Parathyroid adenoma (tissue), 2 donors: ENCODE measurements around the gene RPL13A.

ENCODE experiments used
- H2AFZ ChIP-seq: fragments of 300-600 bp; sonication (generic); one replicate; pipeline ENCODE4 v1.7.0; 2017; ENCODE audit warnings: antibody characterized with exemption, mild to moderate bottlenecking
- H3K27ac ChIP-seq: fragments of 300-600 bp; sonication (generic); one replicate; pipeline ENCODE4 v1.7.0; 2017
- H3K27me3 ChIP-seq: fragments of 300-600 bp; sonication (generic); one replicate; pipeline ENCODE4 v1.7.0; 2017; ENCODE audit warnings: low read length; ENCODE audit not compliant: control insufficient read depth, insufficient read depth
- H3K36me3 ChIP-seq: fragments of 300-600 bp; sonication (generic); one replicate; pipeline ENCODE4 v1.7.0; 2017; ENCODE audit warnings: low read length; ENCODE audit not compliant: control insufficient read depth, insufficient read depth
- H3K4me1 ChIP-seq: fragments of 300-600 bp; sonication (generic); one replicate; pipeline ENCODE4 v1.7.0; 2017; ENCODE audit warnings: control low read depth
- H3K4me2 ChIP-seq: fragments of 300-600 bp; sonication (generic); one replicate; pipeline ENCODE4 v1.7.0; 2017; ENCODE audit warnings: low read length
- H3K4me3 ChIP-seq: fragments of 300-600 bp; sonication (generic); one replicate; pipeline ENCODE4 v1.7.0; 2017; ENCODE audit warnings: low read depth, low read length
- H3K79me2 ChIP-seq: fragments of 300-600 bp; sonication (generic); one replicate; pipeline ENCODE4 v1.7.0; 2017; ENCODE audit warnings: control low read depth
- H3K9ac ChIP-seq: fragments of 300-600 bp; sonication (generic); one replicate; pipeline ENCODE4 v1.7.0; 2017; ENCODE audit warnings: mild to moderate bottlenecking
- H3K9me3 ChIP-seq: fragments of 300-600 bp; sonication (generic); one replicate; pipeline ENCODE4 v1.7.0; 2017; ENCODE audit warnings: low read length; ENCODE audit not compliant: control insufficient read depth
- TF ChIP-seq, protein P1 (sequence below): fragments of 300-600 bp; sonication (generic); IDR thresholded peaks from one replicate; pipeline ENCODE4 v1.7.0; 2017; ENCODE audit warnings: antibody characterized with exemption, mild to moderate bottlenecking
- donor health status: primary hyperparathyroidism.

Gene RPL13A

DNA sequence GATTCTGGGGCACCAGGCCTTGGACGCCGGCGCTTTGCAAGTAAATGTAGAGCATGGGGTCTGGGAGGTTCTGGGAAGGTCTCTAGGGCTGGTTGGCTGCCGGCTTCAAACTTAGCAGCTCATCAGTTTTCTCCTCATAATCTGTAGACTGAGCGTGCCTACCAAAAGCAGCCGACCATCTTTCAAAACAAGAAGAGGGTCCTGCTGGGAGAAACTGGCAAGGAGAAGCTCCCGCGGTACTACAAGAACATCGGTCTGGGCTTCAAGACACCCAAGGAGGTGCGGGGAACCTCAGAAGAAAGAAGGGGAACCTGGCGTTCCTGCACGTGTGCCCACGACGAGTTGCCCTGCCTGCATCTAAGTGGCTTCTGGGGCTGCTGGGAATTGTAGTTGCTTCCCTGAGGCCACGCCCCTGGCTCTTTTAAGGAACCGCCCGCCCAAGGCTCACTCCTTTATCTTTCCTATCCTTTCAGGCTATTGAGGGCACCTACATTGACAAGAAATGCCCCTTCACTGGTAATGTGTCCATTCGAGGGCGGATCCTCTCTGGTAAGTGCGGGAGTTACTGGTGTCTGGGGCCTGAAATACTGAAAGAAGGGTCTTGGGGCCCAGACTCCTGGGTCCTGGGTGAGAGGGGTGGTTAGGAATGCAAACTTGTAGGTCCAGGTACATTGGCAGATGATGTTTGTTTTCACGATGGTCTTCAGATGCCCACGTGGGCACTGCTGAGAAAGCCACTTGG lies 9.8 kb downstream of the RPL13A start:
- peak overlapping the region; percentile 94 for H3K27ac ChIP-seq
- no peaks in the 10 kb centered on the region for H3K36me3 ChIP-seq
- H3K9ac ChIP-seq = peak overlapping the region; percentile 95
- H3K4me3 ChIP-seq = peak overlapping the region; percentile 100
- H3K4me2 ChIP-seq = peak overlapping the region; percentile 77
- TF ChIP-seq, protein P1, sequence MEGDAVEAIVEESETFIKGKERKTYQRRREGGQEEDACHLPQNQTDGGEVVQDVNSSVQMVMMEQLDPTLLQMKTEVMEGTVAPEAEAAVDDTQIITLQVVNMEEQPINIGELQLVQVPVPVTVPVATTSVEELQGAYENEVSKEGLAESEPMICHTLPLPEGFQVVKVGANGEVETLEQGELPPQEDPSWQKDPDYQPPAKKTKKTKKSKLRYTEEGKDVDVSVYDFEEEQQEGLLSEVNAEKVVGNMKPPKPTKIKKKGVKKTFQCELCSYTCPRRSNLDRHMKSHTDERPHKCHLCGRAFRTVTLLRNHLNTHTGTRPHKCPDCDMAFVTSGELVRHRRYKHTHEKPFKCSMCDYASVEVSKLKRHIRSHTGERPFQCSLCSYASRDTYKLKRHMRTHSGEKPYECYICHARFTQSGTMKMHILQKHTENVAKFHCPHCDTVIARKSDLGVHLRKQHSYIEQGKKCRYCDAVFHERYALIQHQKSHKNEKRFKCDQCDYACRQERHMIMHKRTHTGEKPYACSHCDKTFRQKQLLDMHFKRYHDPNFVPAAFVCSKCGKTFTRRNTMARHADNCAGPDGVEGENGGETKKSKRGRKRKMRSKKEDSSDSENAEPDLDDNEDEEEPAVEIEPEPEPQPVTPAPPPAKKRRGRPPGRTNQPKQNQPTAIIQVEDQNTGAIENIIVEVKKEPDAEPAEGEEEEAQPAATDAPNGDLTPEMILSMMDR = no peak
- no peaks in the 10 kb centered on the region for H3K9me3 ChIP-seq
- H2AFZ ChIP-seq = peak overlapping the region; percentile 95
- no peaks in the 10 kb centered on the region for H3K27me3 ChIP-seq
- peaks cover 13% of the 10 kb centered on the region for H3K4me1 ChIP-seq
- H3K79me2 ChIP-seq = no peaks in the 10 kb centered on the region

DNA sequence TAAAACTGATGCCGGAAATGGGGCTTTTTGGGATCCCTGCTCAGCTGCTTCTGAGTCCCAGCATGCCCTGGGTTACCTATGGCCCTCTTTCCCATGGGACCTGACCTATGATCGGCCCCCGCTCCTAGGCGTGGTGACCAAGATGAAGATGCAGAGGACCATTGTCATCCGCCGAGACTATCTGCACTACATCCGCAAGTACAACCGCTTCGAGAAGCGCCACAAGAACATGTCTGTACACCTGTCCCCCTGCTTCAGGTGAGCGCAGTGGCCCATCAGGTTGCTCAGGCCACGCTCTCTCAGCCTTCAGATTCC lies 10.3 kb downstream of the RPL13A start:
- Histone ChIP-seq H3K27me3 (no peaks in the 10 kb centered on the region), H3K4me2 (peak overlapping the region; percentile 77), H3K4me1 (peaks cover 13% of the 10 kb centered on the region), H3K27ac (peak overlapping the region; percentile 94), H3K36me3 (no peaks in the 10 kb centered on the region), H3K9ac (no peak overlapping the region), H3K79me2 (no peaks in the 10 kb centered on the region), H2AFZ (no peak overlapping the region), H3K9me3 (no peaks in the 10 kb centered on the region), H3K4me3 (no peak overlapping the region)
- TF ChIP-seq, protein P1 = no peak

DNA sequence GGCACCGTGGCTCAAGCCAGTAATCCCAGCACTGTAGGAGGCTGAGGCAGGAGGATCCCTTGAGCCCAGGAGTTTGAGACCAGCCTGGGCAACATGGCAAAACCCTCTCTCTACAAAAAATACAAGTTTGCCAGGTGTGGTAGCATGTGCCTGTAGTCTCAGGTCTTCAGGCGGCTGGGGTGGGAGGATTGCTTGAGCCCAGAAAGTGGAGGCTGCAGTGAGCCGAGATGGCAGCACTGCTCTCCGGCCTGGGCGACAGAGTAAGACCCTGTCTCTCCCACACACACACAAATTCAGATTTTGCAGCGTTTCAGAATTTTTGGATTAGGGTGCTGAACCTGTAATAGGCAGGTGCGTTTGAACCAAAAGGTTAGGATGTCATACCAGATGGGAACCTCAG lies 11.1 kb downstream of the RPL13A start:
- TF ChIP-seq, protein P1 = no peak
- H3K9me3 ChIP-seq = no peaks in the 10 kb centered on the region
- no peak overlapping the region for H3K9ac ChIP-seq
- H3K4me1 ChIP-seq = peaks cover 17% of the 10 kb centered on the region
- H3K36me3 ChIP-seq = no peaks in the 10 kb centered on the region
- H2AFZ ChIP-seq = no peak overlapping the region
- no peak overlapping the region for H3K4me2 ChIP-seq
- H3K79me2 ChIP-seq = no peaks in the 10 kb centered on the region
- no peaks in the 10 kb centered on the region for H3K27me3 ChIP-seq
- H3K4me3 ChIP-seq = no peak overlapping the region
- H3K27ac ChIP-seq = no peak overlapping the region

DNA sequence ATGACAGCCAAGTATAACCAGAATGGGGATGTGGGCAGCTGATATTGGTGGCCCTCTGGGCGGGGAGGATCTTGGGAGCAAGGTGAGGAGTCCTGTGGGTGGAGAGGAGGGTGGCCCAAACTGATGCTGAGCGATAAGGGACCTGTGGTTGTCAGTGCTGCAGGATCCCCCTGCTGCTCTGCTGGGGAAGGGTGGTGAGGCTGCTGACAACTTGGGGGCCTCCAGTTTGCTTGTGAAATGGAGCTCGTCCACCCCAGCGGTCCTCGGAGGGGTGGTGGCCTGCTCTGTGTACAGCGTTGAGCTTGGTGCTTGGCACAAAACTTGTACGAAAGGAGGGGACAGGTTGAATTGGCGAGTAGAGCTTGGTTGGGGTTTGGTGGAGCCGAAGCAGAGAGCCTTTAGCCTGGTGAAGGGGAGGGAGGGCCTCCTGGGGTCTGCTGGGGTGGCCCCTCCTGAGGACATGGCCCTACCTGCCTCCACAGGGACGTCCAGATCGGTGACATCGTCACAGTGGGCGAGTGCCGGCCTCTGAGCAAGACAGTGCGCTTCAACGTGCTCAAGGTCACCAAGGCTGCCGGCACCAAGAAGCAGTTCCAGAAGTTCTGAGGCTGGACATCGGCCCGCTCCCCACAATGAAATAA lies 11.7 kb downstream of the RPL13A start:
- Histone ChIP-seq H3K79me2 (no peaks in the 10 kb centered on the region), H3K4me2 (no peak overlapping the region), H3K4me3 (no peak overlapping the region), H2AFZ (no peak overlapping the region), H3K36me3 (no peaks in the 10 kb centered on the region), H3K27me3 (no peaks in the 10 kb centered on the region), H3K4me1 (peaks cover 17% of the 10 kb centered on the region), H3K27ac (no peak overlapping the region), H3K9ac (no peak overlapping the region), H3K9me3 (no peaks in the 10 kb centered on the region)
- TF ChIP-seq, protein P1 = no peak
